PC-9 (cell line): ENCODE measurements around the gene EPSTI1. TPM values are rescaled to one million over a fixed set of nuclear protein-coding genes. Genes with fewer than 3 reads are reported as not detected.

Experiments
- BruUV-seq: library from RNA; stranded (reverse); fragments of 400-500 nt; replicated peaks from 2 replicates; lab custom pipeline; 2021; lab: Mats Ljungman, UMichigan
- CTCF ChIA-PET: fragments of 300-600 bp; sonication (Branson Sonifier 250); formaldehyde crosslinking; loops from one replicate; lab custom pipeline; 2022; ENCODE audit warnings: antibody characterized with exemption; lab: Charles Lee
- POLR2A ChIA-PET: fragments of 300-600 bp; sonication (Branson Sonifier 250); formaldehyde crosslinking; loops from one replicate; lab custom pipeline; 2022; ENCODE audit warnings: antibody characterized with exemption; ENCODE audit not compliant: unreplicated experiment; lab: Charles Lee
- DNase-seq, 2 experiments: peaks; one replicate each; pipeline versions ENCODE4 v3.0.0 to v3.0.0-alpha.2; 2015 to 2022; ENCODE audit warnings: mixed read lengths in 1 of 2
- H2AFZ ChIP-seq: fragments of 200-600 bp; sonication (generic); 2 replicates; pipeline ENCODE4 v1.8.1; 2017; ENCODE audit warnings: antibody characterized with exemption
- H3F3A ChIP-seq: fragments of 200-600 bp; sonication (generic); 2 replicates; pipeline ENCODE4 v1.8.1; 2017; ENCODE audit warnings: antibody characterized with exemption, mild to moderate bottlenecking, low read depth; ENCODE audit not compliant: insufficient read depth
- H3K27ac ChIP-seq: fragments of 200-600 bp; sonication (generic); 2 replicates; pipeline ENCODE4 v1.6.1; 2016; ENCODE audit warnings: mixed run types
- H3K27me3 ChIP-seq: fragments of 200-600 bp; sonication (generic); 2 replicates; pipeline ENCODE4 v1.6.1; 2016; ENCODE audit warnings: low read depth, mixed run types; ENCODE audit not compliant: insufficient read depth
- H3K36me3 ChIP-seq: fragments of 200-600 bp; sonication (generic); 2 replicates; pipeline ENCODE4 v1.6.1; 2016; ENCODE audit warnings: low read depth, mixed run types
- H3K4me1 ChIP-seq: fragments of 200-600 bp; sonication (generic); replicated peaks from 2 replicates; pipeline ENCODE4 v1.6.1; 2016; ENCODE audit warnings: mixed run types; ENCODE audit not compliant: insufficient read depth
- H3K4me2 ChIP-seq: fragments of 200-600 bp; sonication (generic); 2 replicates; pipeline ENCODE4 v1.6.1; 2017; ENCODE audit warnings: mixed run types
- H3K4me3 ChIP-seq: fragments of 200-600 bp; sonication (generic); 2 replicates; pipeline ENCODE4 v1.6.1; 2016; ENCODE audit warnings: mixed run types
- H3K79me2 ChIP-seq: fragments of 200-600 bp; sonication (generic); 2 replicates; pipeline ENCODE4 v1.6.1; 2017; ENCODE audit warnings: low read depth, mixed run types
- H3K9me2 ChIP-seq: fragments of 200-600 bp; sonication (generic); 2 replicates; pipeline ENCODE4 v1.8.1; 2017; ENCODE audit warnings: mild to moderate bottlenecking; ENCODE audit not compliant: insufficient read depth
- H3K9me3 ChIP-seq: fragments of 200-600 bp; sonication (generic); 2 replicates; pipeline ENCODE4 v1.8.1; 2016; ENCODE audit warnings: low read depth; ENCODE audit not compliant: insufficient read depth
- H4K20me1 ChIP-seq: fragments of 200-600 bp; sonication (generic); 2 replicates; pipeline ENCODE4 v1.8.1; 2017; ENCODE audit not compliant: insufficient read depth
- EZH2 ChIP-seq: fragments of 200-600 bp; sonication (generic); IDR thresholded peaks from 2 replicates; pipeline ENCODE4 v1.8.0; 2017; ENCODE audit warnings: antibody characterized with exemption, low read depth
- intact Hi-C: fragments of 100-400 bp; cut with micrococcal nuclease; formaldehyde crosslinking; loops from one replicate; pipeline ENCODE4 v1.10.0; 2022; ENCODE audit not compliant: unreplicated experiment
- total RNA-seq: library from RNA; stranded (reverse); gene quantifications from 2 replicates; pipeline ENCODE4 v1.2.3, GENCODE V29; 2021
- TF ChIP-seq, protein P1 (sequence below): fragments of 200-600 bp; sonication (generic); conservative IDR thresholded peaks from 2 replicates; pipeline ENCODE4 v1.6.1; 2017; ENCODE audit warnings: mixed run types, antibody characterized with exemption, mild to moderate bottlenecking, moderate library complexity

Gene EPSTI1
- total RNA-seq, 1 experiment from 2014 or later: 3.4 TPM

DNA sequence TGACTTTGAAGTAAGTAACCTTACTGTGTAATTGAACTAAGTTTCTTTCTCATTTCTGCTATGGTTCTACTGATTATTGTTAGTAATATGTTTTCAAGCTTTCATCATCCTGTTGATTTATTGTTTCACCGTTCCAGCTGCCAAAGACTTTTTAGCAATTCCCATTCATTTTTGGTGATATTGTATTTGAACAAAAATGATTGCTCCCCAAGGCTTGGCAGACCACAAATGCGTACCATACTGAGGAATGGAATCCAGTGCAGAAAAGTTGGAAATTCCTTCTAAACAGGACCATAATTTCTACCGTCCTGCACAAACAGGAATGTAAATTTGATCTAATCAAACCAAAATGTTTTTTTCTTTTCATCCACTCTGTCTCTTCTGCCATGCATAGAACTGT, 10.7 kb downstream of the EPSTI1 start:
- H3K4me1 ChIP-seq: peaks cover 34% of the 10 kb centered on the region
- H3K27ac ChIP-seq: peak overlapping the region; percentile 49
- H3K9me3 ChIP-seq: peaks cover 9% of the 10 kb centered on the region; the same call in 1 of the 2 replicates
- DNase-seq: no peak
- no peaks in the 10 kb centered on the region for H3K9me2 ChIP-seq
- no peaks in the 10 kb centered on the region for H4K20me1 ChIP-seq
- no peak overlapping the region; the same call in 1 of the 2 replicates for H2AFZ ChIP-seq
- H3K4me3 ChIP-seq: no peak overlapping the region
- ChIA-PET POLR2A (no interaction called here), CTCF (no interaction called here)
- intact Hi-C loops: no loop called here
- no peaks in the 10 kb centered on the region for H3K36me3 ChIP-seq
- no peaks in the 10 kb centered on the region for H3K79me2 ChIP-seq
- no peak for TF ChIP-seq EZH2
- TF ChIP-seq, protein P1, sequence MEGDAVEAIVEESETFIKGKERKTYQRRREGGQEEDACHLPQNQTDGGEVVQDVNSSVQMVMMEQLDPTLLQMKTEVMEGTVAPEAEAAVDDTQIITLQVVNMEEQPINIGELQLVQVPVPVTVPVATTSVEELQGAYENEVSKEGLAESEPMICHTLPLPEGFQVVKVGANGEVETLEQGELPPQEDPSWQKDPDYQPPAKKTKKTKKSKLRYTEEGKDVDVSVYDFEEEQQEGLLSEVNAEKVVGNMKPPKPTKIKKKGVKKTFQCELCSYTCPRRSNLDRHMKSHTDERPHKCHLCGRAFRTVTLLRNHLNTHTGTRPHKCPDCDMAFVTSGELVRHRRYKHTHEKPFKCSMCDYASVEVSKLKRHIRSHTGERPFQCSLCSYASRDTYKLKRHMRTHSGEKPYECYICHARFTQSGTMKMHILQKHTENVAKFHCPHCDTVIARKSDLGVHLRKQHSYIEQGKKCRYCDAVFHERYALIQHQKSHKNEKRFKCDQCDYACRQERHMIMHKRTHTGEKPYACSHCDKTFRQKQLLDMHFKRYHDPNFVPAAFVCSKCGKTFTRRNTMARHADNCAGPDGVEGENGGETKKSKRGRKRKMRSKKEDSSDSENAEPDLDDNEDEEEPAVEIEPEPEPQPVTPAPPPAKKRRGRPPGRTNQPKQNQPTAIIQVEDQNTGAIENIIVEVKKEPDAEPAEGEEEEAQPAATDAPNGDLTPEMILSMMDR: no peak
- no TSS peak for BruUV-seq
- peak overlapping the region; percentile 47 for H3K4me2 ChIP-seq
- 0 out of 2 replicates have a peak, but pooled peaks cover 4% of the 10 kb centered on the region for H3F3A ChIP-seq
- H3K27me3 ChIP-seq: no peaks in the 10 kb centered on the region

DNA sequence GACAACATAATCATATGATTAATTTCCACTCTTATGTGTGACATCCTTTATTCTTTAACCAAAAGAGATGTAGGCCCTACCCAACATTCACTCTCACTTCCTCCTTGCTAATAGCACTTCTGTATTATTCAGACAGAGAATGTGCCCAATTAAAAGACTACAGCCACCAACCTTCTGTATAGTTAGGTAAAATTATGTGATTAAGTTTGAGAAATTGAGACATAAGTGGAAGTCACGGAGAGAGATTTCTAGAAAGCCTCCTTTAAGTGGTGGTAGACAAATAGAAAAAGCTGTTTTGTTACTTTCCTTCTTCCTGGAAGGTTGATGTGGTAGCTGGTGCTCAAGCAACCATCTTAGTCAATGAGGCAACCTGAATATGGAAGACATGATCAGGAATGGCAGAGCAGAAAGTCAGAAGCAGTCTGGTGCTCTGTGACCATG, 14.8 kb downstream of the EPSTI1 start:
- intact Hi-C loops: no loop called here
- TF ChIP-seq EZH2: no peak
- TF ChIP-seq, protein P1: no peak
- H3K79me2 ChIP-seq: no peaks in the 10 kb centered on the region
- H3K36me3 ChIP-seq: no peaks in the 10 kb centered on the region
- 0 out of 2 replicates have a peak, but pooled peaks cover 4% of the 10 kb centered on the region for H3F3A ChIP-seq
- no peak overlapping the region for H3K27ac ChIP-seq
- ChIA-PET POLR2A (no interaction called here), CTCF (no interaction called here)
- H3K4me3 ChIP-seq: no peak overlapping the region
- no peak overlapping the region for H3K4me2 ChIP-seq
- no peaks in the 10 kb centered on the region for H3K9me2 ChIP-seq
- peaks cover 14% of the 10 kb centered on the region for H3K4me1 ChIP-seq
- no peak for DNase-seq
- H3K27me3 ChIP-seq: no peaks in the 10 kb centered on the region
- BruUV-seq: no TSS peak
- peaks cover 9% of the 10 kb centered on the region; the same call in 1 of the 2 replicates for H3K9me3 ChIP-seq
- H4K20me1 ChIP-seq: no peaks in the 10 kb centered on the region
- no peak overlapping the region for H2AFZ ChIP-seq

DNA sequence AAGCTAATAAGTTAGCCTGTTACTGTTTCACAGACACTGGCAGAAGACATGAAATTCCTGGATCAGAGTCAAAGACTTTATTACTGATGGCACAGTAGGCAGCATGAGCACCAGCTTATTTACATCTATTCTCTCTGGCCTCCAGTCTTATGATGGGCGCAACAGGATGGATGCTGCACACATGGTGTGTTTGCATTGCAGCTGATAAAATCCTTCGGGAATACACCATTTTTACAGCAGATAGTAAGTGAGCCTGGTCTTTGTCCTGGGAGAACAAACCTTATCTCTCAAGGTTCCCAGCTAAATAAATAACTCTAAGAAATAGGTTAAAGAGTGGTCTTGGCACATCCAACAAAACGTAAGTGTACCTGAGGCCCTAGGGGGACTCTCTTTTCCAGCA, 16.0 kb downstream of the EPSTI1 start:
- H3K36me3 ChIP-seq: no peaks in the 10 kb centered on the region
- ChIA-PET CTCF (no interaction called here), POLR2A (no interaction called here)
- no peaks in the 10 kb centered on the region for H3F3A ChIP-seq
- peaks cover 9% of the 10 kb centered on the region; the same call in 1 of the 2 replicates for H3K9me3 ChIP-seq
- H4K20me1 ChIP-seq: no peaks in the 10 kb centered on the region
- H3K4me2 ChIP-seq: no peak overlapping the region
- H3K79me2 ChIP-seq: no peaks in the 10 kb centered on the region
- H3K9me2 ChIP-seq: no peaks in the 10 kb centered on the region
- BruUV-seq: no TSS peak
- peaks cover 2% of the 10 kb centered on the region for H3K4me1 ChIP-seq
- no peak for DNase-seq
- intact Hi-C loops: no loop called here
- H3K4me3 ChIP-seq: no peak overlapping the region
- H2AFZ ChIP-seq: no peak overlapping the region
- TF ChIP-seq, protein P1: no peak
- no peak for TF ChIP-seq EZH2
- no peaks in the 10 kb centered on the region for H3K27me3 ChIP-seq
- H3K27ac ChIP-seq: no peak overlapping the region
